HEK293 (cell line): ENCODE measurements around the gene BAK1.

Experiments used
- GFI1B ChIP-seq: fragments of 450-650 bp; formaldehyde crosslinking; IDR thresholded peaks from 2 replicates; pipeline ENCODE4 v1.5.1; 2016; ENCODE audit warnings: missing biosample characterization, missing genetic modification characterization
- GLI2 ChIP-seq: fragments of 450-650 bp; formaldehyde crosslinking; IDR thresholded peaks from 2 replicates; pipeline ENCODE4; 2017; ENCODE audit warnings: missing biosample characterization, missing genetic modification characterization, low read depth, borderline replicate concordance
- YY1 ChIP-seq: fragments of 450-650 bp; formaldehyde crosslinking; IDR thresholded peaks from 2 replicates; pipeline ENCODE4 v1.5.1; 2018; ENCODE audit warnings: missing biosample characterization, missing genetic modification characterization
- ZBTB17 ChIP-seq: fragments of 450-650 bp; formaldehyde crosslinking; IDR thresholded peaks from 2 replicates; pipeline ENCODE4 v1.5.1; 2016; ENCODE audit warnings: missing biosample characterization, missing genetic modification characterization
- ZBTB7A ChIP-seq: fragments of 450-650 bp; formaldehyde crosslinking; IDR thresholded peaks from 2 replicates; pipeline ENCODE4 v1.5.1; 2016; ENCODE audit warnings: low read depth, missing biosample characterization, missing genetic modification characterization
- ZNF140 ChIP-seq: fragments of 450-650 bp; formaldehyde crosslinking; IDR thresholded peaks from 2 replicates; pipeline ENCODE4 v1.5.1; 2016; ENCODE audit warnings: missing biosample characterization, missing genetic modification characterization
- ZNF529 ChIP-seq: fragments of 450-650 bp; formaldehyde crosslinking; IDR thresholded peaks from 2 replicates; pipeline ENCODE4 v1.5.1; 2017; ENCODE audit warnings: missing genetic modification characterization, missing biosample characterization; ENCODE audit not compliant: insufficient replicate concordance
- ZNF776 ChIP-seq: fragments of 450-650 bp; formaldehyde crosslinking; IDR thresholded peaks from 2 replicates; pipeline ENCODE4 v1.5.0; 2017; ENCODE audit warnings: missing biosample characterization, missing genetic modification characterization, borderline replicate concordance
- TF ChIP-seq, protein P1 (sequence below): fragments of 450-650 bp; IDR thresholded peaks from 2 replicates; pipeline ENCODE4 v1.5.1; 2018; ENCODE audit warnings: missing biosample characterization, mild to moderate bottlenecking, missing genetic modification characterization
- TF ChIP-seq, protein P2 (sequence below): fragments of 450-650 bp; formaldehyde crosslinking; IDR thresholded peaks from 2 replicates; pipeline ENCODE4 v1.5.1; 2017; ENCODE audit warnings: missing biosample characterization, mild to moderate bottlenecking, missing genetic modification characterization, moderate library complexity
- TF ChIP-seq, protein P3 (sequence below): fragments of 450-650 bp; formaldehyde crosslinking; IDR thresholded peaks from 2 replicates; pipeline ENCODE4 v1.5.1; 2016; ENCODE audit warnings: missing biosample characterization, missing genetic modification characterization
- TF ChIP-seq, protein P4 (sequence below): fragments of 450-650 bp; formaldehyde crosslinking; IDR thresholded peaks from 2 replicates; pipeline ENCODE4 v1.5.1; 2016; ENCODE audit warnings: missing biosample characterization, missing genetic modification characterization

DNA sequence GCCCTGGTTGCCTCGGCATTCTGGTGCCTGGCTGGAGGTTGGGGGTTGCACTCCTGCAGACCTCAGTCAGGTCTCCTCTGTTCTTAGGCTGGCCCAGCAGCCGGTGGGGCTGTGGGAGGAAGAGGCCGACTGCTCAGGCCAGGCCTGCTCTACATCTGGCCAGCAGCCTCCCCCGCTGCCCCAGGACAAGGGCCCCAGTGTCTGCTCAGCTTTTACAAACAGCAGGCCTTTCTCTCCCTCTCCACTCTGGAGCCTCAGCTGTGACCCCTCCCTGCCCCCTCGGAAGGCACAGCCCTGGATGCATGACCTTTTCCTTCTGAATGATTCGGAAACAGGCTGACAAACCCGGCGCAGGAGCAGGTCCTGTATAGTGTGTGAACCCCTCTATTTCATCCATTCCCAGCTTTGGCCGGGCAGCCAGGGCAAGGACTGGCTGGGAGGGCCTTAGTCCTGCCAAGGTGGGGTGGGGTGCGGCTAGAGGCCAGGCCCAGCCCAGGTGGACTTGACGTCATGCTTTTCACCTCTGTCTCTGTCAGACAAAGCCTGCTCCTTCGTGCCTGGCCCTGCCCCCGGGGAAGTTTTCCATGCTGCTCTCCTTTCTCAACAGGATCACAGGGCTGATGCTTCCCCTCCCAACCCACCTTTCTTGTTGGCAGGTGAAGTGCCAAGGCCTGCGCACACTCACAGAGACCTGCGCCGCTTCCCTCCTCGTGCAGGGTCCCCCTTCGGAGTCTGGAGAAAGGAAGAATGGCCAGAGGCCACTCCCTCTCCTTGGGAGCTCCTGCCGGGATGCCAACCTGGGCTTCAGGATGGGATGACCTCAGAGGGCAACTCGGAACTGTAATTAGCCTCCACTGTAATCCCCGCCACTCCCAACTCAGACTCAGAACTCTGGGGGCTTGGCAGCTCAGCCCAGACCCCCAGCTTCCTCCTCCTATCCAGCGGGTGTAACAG, 31.0 kb upstream of the BAK1 start:
- TF ChIP-seq, protein P1, sequence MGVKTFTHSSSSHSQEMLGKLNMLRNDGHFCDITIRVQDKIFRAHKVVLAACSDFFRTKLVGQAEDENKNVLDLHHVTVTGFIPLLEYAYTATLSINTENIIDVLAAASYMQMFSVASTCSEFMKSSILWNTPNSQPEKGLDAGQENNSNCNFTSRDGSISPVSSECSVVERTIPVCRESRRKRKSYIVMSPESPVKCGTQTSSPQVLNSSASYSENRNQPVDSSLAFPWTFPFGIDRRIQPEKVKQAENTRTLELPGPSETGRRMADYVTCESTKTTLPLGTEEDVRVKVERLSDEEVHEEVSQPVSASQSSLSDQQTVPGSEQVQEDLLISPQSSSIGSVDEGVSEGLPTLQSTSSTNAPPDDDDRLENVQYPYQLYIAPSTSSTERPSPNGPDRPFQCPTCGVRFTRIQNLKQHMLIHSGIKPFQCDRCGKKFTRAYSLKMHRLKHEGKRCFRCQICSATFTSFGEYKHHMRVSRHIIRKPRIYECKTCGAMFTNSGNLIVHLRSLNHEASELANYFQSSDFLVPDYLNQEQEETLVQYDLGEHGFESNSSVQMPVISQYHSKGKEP (tag by site-specific recombination) = no peak
- TF ChIP-seq, protein P2, sequence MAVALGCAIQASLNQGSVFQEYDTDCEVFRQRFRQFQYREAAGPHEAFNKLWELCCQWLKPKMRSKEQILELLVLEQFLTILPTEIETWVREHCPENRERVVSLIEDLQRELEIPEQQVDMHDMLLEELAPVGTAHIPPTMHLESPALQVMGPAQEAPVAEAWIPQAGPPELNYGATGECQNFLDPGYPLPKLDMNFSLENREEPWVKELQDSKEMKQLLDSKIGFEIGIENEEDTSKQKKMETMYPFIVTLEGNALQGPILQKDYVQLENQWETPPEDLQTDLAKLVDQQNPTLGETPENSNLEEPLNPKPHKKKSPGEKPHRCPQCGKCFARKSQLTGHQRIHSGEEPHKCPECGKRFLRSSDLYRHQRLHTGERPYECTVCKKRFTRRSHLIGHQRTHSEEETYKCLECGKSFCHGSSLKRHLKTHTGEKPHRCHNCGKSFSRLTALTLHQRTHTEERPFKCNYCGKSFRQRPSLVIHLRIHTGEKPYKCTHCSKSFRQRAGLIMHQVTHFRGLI (tag by site-specific recombination) = no peak
- TF ChIP-seq, protein P3, sequence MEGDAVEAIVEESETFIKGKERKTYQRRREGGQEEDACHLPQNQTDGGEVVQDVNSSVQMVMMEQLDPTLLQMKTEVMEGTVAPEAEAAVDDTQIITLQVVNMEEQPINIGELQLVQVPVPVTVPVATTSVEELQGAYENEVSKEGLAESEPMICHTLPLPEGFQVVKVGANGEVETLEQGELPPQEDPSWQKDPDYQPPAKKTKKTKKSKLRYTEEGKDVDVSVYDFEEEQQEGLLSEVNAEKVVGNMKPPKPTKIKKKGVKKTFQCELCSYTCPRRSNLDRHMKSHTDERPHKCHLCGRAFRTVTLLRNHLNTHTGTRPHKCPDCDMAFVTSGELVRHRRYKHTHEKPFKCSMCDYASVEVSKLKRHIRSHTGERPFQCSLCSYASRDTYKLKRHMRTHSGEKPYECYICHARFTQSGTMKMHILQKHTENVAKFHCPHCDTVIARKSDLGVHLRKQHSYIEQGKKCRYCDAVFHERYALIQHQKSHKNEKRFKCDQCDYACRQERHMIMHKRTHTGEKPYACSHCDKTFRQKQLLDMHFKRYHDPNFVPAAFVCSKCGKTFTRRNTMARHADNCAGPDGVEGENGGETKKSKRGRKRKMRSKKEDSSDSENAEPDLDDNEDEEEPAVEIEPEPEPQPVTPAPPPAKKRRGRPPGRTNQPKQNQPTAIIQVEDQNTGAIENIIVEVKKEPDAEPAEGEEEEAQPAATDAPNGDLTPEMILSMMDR (tag by site-specific recombination) = no peak
- TF ChIP-seq ZBTB7A (tag by site-specific recombination) (no peak), GFI1B (tag by site-specific recombination) (no peak), ZBTB17 (tag by site-specific recombination) (no peak), ZNF776 (tag by site-specific recombination) (no peak), YY1 (tag by site-specific recombination) (no peak), GLI2 (tag by site-specific recombination) (no peak), ZNF140 (tag by site-specific recombination) (no peak), ZNF529 (tag by site-specific recombination) (no peak)
- TF ChIP-seq, protein P4, sequence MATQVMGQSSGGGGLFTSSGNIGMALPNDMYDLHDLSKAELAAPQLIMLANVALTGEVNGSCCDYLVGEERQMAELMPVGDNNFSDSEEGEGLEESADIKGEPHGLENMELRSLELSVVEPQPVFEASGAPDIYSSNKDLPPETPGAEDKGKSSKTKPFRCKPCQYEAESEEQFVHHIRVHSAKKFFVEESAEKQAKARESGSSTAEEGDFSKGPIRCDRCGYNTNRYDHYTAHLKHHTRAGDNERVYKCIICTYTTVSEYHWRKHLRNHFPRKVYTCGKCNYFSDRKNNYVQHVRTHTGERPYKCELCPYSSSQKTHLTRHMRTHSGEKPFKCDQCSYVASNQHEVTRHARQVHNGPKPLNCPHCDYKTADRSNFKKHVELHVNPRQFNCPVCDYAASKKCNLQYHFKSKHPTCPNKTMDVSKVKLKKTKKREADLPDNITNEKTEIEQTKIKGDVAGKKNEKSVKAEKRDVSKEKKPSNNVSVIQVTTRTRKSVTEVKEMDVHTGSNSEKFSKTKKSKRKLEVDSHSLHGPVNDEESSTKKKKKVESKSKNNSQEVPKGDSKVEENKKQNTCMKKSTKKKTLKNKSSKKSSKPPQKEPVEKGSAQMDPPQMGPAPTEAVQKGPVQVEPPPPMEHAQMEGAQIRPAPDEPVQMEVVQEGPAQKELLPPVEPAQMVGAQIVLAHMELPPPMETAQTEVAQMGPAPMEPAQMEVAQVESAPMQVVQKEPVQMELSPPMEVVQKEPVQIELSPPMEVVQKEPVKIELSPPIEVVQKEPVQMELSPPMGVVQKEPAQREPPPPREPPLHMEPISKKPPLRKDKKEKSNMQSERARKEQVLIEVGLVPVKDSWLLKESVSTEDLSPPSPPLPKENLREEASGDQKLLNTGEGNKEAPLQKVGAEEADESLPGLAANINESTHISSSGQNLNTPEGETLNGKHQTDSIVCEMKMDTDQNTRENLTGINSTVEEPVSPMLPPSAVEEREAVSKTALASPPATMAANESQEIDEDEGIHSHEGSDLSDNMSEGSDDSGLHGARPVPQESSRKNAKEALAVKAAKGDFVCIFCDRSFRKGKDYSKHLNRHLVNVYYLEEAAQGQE (tag by site-specific recombination) = no peak
